DOHH2 (cell line): ENCODE data around the gene SNX20.

Experiments used
- H3F3A ChIP-seq: fragments of 200-600 bp; sonication (generic), shearing (Covaris generic); 2 replicates; pipeline ENCODE4 v1.6.0; 2016; ENCODE audit warnings: antibody characterized with exemption, mild to moderate bottlenecking; ENCODE audit not compliant: control insufficient read depth, insufficient read depth
- H3K27ac ChIP-seq: fragments of 200-600 bp; sonication (generic); 2 replicates; pipeline ENCODE4 v1.5.1; 2014; ENCODE audit warnings: low read depth, mild to moderate bottlenecking, low read length, moderate library complexity
- H3K27me3 ChIP-seq: fragments of 200-600 bp; sonication (generic); 2 replicates; pipeline ENCODE4 v1.6.1; 2014; ENCODE audit warnings: mild to moderate bottlenecking, low read length, mixed read lengths; ENCODE audit not compliant: control insufficient read depth
- H3K36me3 ChIP-seq: fragments of 200-600 bp; sonication (generic); 2 replicates; pipeline ENCODE4 v1.6.1; 2014; ENCODE audit warnings: mild to moderate bottlenecking, low read length, moderate library complexity, mixed read lengths; ENCODE audit not compliant: control insufficient read depth
- H3K4me1 ChIP-seq: fragments of 200-600 bp; sonication (generic); 2 replicates; pipeline ENCODE4 v1.6.1; 2014; ENCODE audit warnings: mild to moderate bottlenecking, low read length, mixed read lengths; ENCODE audit not compliant: control insufficient read depth
- H3K4me2 ChIP-seq: fragments of 200-600 bp; sonication (generic); 2 replicates; pipeline ENCODE4 v1.6.0; 2014; ENCODE audit warnings: mild to moderate bottlenecking, low read length, moderate library complexity
- H3K4me3 ChIP-seq: fragments of 200-600 bp; sonication (generic); 2 replicates; pipeline ENCODE4 v1.5.1; 2014; ENCODE audit warnings: mild to moderate bottlenecking, low read length, mixed read lengths
- H3K79me2 ChIP-seq: fragments of 200-600 bp; sonication (generic); 2 replicates; pipeline ENCODE4 v1.6.1; 2014; ENCODE audit warnings: mild to moderate bottlenecking, low read length, mixed read lengths; ENCODE audit not compliant: control insufficient read depth
- H3K9me2 ChIP-seq: fragments of 200-600 bp; sonication (generic); replicated peaks from 2 replicates; pipeline ENCODE4 v1.6.1; 2014; ENCODE audit warnings: mild to moderate bottlenecking, low read length, mixed read lengths; ENCODE audit not compliant: control insufficient read depth
- H3K9me3 ChIP-seq: fragments of 200-600 bp; sonication (generic); 2 replicates; pipeline ENCODE4 v1.6.1; 2014; ENCODE audit warnings: antibody characterized with exemption, low read length, mixed read lengths; ENCODE audit not compliant: control insufficient read depth, insufficient read depth
- H4K20me1 ChIP-seq: fragments of 200-600 bp; sonication (generic); 2 replicates; pipeline ENCODE4 v1.6.0; 2014; ENCODE audit warnings: low read depth, mild to moderate bottlenecking, antibody characterized with exemption, low read length, moderate library complexity; ENCODE audit not compliant: control insufficient read depth, insufficient read depth
- EZH2phosphoT487 ChIP-seq: fragments of 200-600 bp; sonication (generic); IDR thresholded peaks from 2 replicates; pipeline ENCODE4 v1.6.1; 2017; ENCODE audit warnings: borderline replicate concordance, mild to moderate bottlenecking, antibody characterized with exemption, low read length, moderate library complexity, mixed read lengths
- TF ChIP-seq, protein P1 (sequence below): fragments of 200-600 bp; sonication (generic); IDR thresholded peaks from one replicate; pipeline ENCODE4 v1.5.1; 2014; ENCODE audit warnings: antibody characterized with exemption, mild to moderate bottlenecking, low read depth, low read length; ENCODE audit not compliant: poor library complexity, severe bottlenecking

The SNX20 gene

DNA sequence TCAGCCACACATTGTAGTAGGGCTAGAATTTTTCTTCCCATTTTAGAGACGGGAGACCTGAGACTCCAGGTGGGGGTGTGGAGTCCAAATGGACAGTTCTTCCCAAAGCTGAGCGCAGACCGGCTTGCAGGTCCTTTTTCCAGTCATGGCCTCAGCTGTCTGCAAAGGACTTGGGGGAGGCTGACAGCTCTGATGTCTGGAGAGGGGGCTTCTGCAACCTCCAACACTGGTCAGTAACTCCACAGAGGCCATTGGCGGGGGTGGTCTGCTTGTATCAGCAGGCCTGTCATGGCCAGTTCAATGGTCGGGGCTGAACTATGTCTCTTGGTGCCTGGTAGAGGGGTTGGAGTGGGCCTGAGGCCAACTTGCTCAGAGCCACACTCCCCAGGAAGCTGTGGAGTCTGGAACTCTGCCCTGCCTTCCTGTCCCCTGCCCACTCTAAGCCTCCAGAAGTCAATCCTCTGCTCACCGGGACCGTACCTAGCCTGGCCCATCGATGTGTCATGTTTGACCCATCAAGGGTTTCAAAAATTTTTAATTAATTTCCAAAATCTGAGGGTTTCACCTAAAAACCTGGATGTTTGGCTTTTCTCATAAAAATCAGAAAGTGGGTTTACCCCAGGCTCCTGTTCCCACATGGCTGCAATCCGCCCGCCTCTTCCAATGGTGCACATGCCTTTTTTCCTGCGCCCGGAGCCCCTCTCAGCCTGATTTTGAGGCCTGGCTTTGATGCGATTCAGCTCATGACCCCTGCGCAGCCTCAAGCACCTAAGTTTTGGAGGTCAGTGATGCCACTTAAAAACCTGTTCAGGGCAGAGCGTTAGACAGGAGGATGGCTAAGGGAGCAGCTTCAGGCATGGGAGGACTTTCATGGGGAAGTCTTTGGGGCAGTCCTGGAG is 39.9 kb downstream of the SNX20 start:
- Histone ChIP-seq H3K9me3 (no peaks in the 10 kb centered on the region), H3K27me3 (no peaks in the 10 kb centered on the region; the same call in 1 of the 2 replicates), H3K36me3 (no peaks in the 10 kb centered on the region), H3K79me2 (no peaks in the 10 kb centered on the region), H4K20me1 (no peaks in the 10 kb centered on the region), H3K9me2 (no peaks in the 10 kb centered on the region), H3F3A (no peaks in the 10 kb centered on the region), H3K27ac (no peak overlapping the region), H3K4me2 (no peak overlapping the region), H3K4me3 (no peak overlapping the region), H3K4me1 (no peaks in the 10 kb centered on the region)
- TF ChIP-seq, protein P1, sequence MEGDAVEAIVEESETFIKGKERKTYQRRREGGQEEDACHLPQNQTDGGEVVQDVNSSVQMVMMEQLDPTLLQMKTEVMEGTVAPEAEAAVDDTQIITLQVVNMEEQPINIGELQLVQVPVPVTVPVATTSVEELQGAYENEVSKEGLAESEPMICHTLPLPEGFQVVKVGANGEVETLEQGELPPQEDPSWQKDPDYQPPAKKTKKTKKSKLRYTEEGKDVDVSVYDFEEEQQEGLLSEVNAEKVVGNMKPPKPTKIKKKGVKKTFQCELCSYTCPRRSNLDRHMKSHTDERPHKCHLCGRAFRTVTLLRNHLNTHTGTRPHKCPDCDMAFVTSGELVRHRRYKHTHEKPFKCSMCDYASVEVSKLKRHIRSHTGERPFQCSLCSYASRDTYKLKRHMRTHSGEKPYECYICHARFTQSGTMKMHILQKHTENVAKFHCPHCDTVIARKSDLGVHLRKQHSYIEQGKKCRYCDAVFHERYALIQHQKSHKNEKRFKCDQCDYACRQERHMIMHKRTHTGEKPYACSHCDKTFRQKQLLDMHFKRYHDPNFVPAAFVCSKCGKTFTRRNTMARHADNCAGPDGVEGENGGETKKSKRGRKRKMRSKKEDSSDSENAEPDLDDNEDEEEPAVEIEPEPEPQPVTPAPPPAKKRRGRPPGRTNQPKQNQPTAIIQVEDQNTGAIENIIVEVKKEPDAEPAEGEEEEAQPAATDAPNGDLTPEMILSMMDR, result no peak
- TF ChIP-seq EZH2phosphoT487, result no peak

DNA sequence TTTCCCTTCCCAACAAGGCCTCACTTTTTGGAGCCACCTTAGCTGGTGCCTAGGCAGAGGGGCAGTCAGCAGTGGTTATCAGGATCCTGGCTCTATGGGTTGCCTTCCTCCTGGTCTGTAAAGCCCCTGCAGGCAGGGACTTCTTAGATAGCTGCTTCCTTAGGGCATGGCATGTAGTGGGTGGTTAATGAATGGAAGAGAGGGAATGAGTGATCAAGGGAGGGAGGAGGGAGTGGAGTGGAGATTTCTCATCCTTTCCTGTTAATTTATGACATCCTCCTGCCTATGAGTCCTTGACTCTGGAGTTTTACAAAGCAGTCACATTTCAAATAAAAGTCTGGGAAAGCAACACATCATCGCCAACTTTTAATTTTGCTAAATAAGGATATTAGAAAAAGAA is 40.7 kb downstream of the SNX20 start:
- TF ChIP-seq, protein P1, result no peak
- TF ChIP-seq EZH2phosphoT487, result no peak
- Histone ChIP-seq H4K20me1 (no peaks in the 10 kb centered on the region), H3K9me3 (no peaks in the 10 kb centered on the region), H3K9me2 (no peaks in the 10 kb centered on the region), H3K27me3 (no peaks in the 10 kb centered on the region; the same call in 1 of the 2 replicates), H3K27ac (no peak overlapping the region), H3K4me2 (no peak overlapping the region), H3K36me3 (no peaks in the 10 kb centered on the region), H3K79me2 (no peaks in the 10 kb centered on the region), H3K4me3 (no peak overlapping the region), H3F3A (no peaks in the 10 kb centered on the region), H3K4me1 (no peaks in the 10 kb centered on the region)

DNA sequence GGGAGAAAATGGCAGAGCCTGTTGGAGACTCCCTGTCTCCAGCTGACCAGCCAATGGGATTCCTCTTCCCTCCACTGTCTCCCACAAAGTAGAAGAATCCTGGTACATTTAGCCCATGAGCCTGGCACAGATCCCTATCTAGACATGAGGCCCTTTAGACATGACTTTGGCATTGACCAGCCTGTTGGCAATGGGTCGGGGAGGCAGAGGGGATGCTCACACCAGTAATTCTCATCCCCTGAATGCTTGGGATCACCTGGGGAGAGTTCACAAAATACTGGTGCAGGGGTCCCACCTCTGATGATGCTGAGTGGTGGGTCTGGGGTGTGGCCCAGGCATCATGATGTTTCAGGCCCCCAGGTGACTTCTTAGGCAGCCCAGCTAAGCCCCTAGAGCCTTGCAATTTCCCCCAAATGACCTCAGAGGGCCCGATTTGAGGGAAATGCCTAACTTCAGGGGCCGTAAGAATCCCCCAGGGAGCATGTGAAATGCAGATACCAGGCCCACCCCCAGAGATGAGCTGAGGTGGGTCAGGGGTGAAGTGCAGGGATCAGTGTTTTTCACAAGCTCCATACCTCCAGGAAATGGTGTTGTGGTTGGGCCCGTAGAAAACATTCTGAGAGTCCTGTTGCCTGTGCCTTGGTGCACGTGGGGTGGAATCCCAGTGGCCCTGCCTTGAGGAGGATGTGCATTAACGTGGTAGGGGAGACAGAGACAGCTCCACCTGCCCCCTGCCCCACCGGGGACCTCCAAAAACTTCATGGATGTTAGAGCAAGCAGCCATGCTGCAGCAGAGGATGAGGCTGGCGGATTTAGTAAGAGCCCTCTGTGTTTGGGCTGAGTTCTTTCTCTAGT is 42.1 kb downstream of the SNX20 start:
- H3K9me2 ChIP-seq, result no peaks in the 10 kb centered on the region
- H3K4me2 ChIP-seq, result no peak overlapping the region
- H3K27ac ChIP-seq, result no peak overlapping the region
- no peaks in the 10 kb centered on the region for H3K9me3 ChIP-seq
- TF ChIP-seq EZH2phosphoT487, result no peak
- TF ChIP-seq, protein P1, result no peak
- no peaks in the 10 kb centered on the region for H3K36me3 ChIP-seq
- H3K4me1 ChIP-seq, result no peaks in the 10 kb centered on the region
- H3F3A ChIP-seq, result no peaks in the 10 kb centered on the region
- no peaks in the 10 kb centered on the region for H3K79me2 ChIP-seq
- no peak overlapping the region for H3K4me3 ChIP-seq
- no peaks in the 10 kb centered on the region for H4K20me1 ChIP-seq
- H3K27me3 ChIP-seq, result no peaks in the 10 kb centered on the region; the same call in 1 of the 2 replicates
